ENCODE results near the gene TIGIT.
"Not testable (repeated sequence)": the region's sequence is repeated elsewhere in the genome, so short reads cannot be mapped to it uniquely, and the experiment has no call there.

TIGIT gene

DNA sequence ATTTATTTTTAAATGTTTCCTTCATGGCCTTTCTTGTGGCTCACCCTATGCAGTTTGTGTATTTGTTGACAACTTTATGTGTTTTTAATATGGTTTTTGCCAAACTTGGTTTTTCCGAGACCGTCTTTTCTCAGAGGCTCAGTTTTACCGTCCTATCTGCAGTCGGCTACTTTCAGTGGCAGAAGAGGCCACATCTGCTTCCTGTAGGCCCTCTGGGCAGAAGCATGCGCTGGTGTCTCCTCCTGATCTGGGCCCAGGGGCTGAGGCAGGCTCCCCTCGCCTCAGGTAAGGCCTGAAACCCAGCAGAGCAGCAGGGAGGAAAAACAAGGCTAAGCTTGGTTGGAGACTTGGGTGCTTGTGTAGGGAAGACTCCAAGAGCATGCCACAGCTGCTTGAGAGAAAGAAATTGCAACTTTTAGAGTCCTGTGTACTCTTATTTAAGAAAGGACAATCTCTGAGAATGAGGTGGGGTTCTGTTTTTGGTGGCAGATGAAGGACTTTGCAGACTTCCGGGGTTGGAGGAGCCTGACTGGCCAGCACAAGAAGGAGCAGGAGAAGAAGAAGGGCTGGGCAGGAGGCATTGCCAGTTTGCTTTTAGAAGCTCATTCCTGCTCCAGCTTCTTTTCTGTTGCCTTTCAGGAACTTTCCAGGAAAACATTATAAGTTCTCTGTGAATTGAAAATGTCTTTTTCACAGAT is at the start of gene TIGIT:
Gene TIGIT, plus strand, starts transcription at position 191 of the 698 bp plus-strand sequence. Its CDS starts 34 bp downstream, at position 225.
- DNase-seq (ENCODE audit: low spot score): no peak

DNA sequence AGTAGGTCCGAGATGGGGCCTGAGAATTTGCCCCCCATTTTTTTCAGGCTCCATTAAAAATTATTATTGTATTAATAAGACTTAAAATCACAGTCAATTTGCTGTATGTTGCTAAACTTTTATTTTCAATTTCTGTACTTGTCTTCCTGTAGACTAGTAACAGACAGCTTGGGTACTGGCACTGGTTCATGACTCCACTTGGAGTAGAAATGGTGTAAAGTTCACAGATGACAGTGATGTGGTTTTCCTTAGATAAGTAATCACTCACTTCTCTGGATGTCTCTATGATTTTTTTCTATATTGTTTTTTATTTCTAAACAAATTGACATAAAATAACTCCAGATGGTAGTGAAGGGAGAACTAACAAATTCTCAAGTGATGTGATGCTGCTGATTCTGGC is 40.9 kb upstream of the TIGIT start:
- no peak for DNase-seq (ENCODE audit: low spot score)

DNA sequence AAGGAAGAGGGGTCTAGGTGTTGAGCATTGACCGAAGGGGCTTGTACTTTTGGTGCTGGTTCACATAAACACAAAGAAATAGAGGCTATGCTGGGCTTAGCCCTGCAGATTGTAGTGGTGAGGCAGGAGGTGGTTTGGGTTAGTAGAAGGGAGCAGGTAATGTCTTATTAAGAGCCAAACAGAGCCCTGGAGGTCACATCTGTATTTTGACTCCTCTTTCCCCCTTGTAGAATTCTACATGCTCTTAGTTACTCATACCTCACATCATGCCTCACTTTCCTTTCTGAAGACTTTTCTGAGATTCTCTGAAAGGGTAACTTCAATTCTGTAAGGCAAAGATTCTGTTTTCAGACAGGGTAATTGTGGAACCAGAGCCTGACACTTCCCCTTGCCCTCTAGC is 40.3 kb upstream of the TIGIT start:
- DNase-seq (ENCODE audit: low spot score): no peak

DNA sequence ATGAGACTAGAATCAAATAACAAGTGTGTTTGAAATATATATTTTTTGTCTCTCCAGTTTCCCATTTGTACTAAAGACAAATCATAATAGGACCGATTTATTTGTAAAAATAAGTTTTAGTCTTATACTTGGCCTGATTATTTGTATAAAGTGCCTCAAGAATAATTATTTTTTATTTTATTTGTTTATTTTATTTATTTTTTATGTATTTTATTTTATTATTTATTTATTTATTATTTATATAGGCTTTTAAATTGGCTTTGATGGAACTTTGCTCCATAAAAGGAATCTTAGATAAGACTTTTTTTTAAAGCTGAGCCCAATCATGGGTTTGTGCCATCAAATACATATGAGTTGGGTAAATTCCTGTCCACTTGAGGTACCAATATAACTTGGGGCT is 34.3 kb upstream of the TIGIT start:
- no peak for DNase-seq (ENCODE audit: low spot score)

DNA sequence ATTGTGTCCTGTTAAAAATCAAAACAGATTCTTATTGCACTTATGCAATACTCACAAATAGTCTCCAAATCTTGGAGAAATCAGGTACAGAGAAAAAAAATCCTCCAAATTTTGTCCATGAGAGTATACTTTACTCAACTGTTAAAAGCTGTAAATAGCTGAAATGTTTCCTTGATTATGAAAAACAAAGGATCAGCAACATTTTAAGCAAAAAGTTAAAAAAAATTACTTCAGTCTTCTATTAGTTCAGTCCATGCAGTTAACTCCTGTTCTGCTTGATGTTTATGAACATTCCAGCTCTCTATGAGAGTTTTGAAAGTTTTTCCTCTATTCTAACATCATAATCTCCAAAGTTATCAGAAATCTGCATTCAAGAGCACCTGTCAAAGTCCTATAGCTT is 33.7 kb upstream of the TIGIT start:
- DNase-seq (ENCODE audit: low spot score): no peak

DNA sequence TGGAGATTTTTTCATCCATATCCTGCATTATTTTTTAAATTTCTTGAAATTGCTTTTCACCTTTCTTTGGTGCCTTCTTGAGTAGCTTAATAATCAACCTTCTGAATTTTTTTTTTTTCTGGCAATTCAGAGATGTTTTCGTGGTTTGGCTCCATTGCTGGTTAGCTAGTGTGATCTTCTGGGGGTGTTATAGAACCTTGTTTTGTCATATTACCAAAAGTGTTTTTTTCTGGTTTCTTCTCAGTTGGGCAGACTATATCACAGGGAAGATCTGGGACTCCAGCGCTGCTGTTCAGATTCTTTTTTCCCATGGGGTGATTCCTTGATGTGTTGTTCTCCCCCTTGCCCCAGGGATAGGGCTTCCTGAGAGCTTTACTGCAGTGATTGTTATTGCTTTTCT is 23.8 kb upstream of the TIGIT start:
- DNase-seq (ENCODE audit: low spot score): no peak

DNA sequence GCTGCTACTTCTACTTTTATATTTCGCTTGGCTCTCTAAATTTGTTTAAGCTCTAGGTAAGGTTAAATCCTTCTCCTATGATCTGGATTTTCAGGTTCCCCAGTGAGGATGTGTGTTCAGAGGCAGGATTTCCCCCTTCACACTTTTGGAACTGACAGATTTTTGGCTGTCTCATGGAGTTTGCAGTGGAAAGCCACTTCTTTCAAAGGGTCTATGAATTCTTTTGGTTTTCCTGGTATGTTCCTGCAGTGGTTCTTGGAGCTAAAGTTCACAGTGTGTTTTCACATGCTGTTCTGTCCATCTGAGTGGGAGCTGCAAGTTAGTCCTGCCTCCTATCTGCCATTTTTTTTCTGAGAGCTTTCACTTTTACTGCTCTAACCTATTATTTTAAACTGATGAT is 21.6 kb upstream of the TIGIT start:
- DNase-seq (ENCODE audit: low spot score): no peak

DNA sequence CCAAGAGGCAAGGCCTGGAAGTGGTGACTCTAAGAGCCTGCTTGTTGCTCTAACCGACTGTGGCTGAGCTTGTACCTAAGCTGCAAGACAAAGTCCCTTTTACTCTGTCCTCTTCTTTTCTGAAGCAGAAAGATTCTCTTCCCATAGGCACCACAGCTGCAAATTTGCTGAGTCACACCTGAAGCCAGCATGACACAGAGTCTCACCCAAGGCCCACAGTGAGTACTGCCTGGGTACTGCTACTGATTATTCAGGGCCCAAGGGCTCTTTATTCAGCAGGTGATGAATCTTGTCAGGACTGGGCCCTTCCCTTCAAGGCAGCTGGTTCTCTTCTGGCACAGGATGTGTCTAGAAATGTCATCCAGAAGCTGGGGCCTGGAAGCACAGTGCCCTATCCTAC is 18.9 kb upstream of the TIGIT start:
- DNase-seq (ENCODE audit: low spot score): peak; percentile 75

DNA sequence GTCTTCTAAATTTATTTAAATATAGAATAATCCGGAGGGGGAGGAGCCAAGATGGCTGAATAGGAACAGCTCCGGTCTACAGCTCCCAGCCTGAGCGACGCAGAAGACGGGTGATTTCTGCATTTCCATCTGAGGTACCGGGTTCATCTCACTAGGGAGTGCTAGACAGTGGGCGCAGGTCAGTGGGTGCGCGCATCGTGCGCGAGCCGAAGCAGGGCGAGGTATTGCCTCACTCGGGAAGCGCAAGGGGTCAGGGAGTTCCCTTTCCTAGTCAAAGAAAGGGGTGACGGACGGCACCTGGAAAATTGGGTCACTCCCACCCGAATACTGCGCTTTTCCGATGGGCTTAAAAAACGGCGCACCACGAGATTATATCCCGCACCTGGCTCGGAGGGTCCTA is 17.0 kb upstream of the TIGIT start:
- DNase-seq (ENCODE audit: low spot score): not testable (repeated sequence)

DNA sequence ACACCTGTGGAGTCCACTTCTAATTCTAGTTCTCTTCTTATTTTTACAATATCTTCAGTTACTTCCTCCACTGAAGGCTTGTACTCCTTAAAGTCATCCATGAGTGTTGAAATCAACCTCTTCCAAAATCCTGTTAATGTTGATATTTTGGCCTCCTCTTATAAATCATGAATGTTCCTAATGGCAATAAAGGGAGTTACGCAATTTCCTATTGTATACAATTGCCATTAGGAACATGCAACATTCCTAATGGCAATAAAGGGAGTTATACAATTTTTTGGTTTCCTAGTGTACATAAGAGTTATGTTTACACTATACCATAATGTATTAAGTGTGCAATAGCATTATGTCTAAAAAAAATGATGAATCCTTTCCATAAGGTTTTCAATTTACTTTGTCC is 9.2 kb upstream of the TIGIT start:
- no peak for DNase-seq (ENCODE audit: low spot score)

DNA sequence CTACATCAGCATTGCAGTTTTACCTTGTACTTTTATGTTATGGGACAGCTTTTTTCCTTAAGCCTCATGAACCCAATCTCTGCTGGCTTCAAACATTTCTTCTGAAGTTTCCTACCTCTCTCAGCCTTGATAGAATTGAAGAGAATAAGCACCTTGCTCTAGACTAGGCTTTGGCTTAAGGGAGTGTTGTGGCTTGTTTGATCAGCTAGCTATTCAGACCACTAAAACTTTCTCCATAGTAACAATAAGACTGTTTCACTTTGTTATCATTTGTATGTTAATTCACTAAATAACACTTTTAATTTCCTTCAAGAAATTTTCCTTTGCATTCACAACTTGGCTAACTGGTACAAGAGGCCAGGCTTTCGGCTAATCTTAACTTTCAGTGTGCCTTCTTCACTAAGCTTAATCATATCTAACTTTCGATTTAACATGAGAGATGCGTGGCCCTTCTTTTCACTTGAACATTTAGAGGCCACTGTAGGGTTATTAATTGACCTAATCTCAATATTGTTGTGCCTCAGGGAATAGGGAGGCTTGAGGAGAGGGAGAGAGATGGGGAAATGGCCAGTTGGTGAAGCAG is 8.1 kb upstream of the TIGIT start:
- no peak for DNase-seq (ENCODE audit: low spot score)

DNA sequence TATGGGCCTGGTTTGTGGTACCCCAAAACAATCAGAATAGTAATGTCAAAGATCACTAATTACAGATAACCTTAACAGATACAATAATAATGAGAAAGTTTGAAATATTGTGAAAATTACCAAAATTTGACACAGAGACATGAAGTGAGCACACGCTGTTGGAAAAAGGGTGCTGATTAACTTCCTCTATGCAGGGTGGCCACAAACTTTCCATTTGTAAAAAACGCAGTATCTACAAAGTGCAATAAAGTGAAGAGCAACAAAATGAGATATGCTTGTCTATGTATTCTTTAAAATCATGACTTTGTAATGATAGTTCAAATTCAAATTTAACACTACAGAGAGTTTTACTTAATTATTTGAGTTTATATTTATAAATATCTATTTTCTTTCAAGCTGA is 7.6 kb upstream of the TIGIT start:
- no peak for DNase-seq (ENCODE audit: low spot score)

DNA sequence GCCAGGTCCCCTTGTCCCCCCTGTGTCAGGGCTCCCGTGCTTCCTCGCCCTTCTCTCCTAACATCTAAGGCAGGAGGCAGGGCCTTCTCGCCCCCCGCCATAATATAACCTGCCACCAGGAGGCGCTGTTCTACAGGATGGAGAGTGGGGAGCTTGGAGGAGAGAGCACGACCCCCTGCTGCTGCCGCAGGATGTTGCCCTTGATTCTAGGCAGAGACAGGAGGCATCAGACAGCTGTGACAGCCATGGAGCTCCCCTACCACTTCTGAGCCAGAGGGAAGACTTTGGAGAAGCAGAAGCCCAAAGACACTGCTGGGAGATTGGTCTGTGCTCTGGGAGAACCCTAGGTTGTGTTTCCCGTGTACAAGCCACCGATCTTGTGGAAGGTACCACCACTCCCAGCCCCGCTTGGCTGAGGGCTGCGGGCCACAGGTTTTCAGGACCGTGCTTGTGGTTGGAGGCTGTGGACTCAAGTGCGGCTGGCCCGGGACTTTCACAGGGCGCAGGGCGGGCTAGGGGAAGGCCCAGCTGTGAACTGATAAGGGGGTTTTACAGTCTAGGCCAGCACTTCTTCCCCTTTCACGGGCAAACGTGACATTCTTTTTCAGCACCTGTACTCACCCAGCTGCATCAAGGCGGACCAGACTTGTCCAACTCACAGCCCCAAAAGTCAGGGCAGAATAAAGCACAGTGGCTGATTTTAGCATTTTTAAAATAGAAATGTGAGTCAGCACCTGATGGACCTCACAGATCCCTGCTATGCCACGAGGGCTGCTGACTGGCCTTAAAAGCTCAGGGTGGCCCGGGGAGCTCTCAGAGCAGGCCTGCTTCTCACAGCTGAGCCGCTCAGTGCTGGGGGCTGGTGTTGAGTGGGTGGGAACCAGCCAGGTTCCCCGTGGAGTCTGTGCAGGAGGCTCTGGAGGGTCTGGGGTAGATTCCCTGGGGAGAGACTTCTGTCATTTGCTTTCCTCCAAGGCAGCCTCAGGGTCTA is 2.6 kb upstream of the TIGIT start:
- peak; percentile 53 for DNase-seq (ENCODE audit: low spot score)

DNA sequence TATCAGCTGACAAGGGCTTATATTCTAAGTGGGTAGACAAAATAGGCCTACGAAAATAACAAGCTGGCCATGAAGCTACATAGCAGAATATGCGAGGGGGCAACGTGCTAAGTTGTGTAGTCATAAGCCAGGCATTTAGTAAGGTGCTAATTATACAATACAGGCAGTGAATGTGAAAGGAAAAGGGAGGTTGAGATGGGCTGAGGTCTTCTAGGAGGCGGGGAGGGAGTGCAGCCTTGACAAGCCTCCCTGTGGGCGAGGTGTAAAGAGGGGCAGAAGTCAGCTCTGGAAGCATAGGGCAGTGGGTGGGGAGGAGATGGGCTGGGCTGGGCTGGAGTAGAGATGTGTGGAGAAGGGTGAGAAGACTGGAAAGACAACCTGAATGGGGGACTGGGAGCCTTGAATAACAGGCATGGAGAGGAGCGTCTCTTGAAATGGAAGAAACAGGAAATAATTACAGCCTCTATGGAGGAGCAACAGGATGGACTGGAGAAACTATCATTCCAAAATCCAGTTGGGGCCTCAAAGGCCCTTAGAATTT is 1.2 kb downstream of the TIGIT start:
- no peak for DNase-seq (ENCODE audit: low spot score)

DNA sequence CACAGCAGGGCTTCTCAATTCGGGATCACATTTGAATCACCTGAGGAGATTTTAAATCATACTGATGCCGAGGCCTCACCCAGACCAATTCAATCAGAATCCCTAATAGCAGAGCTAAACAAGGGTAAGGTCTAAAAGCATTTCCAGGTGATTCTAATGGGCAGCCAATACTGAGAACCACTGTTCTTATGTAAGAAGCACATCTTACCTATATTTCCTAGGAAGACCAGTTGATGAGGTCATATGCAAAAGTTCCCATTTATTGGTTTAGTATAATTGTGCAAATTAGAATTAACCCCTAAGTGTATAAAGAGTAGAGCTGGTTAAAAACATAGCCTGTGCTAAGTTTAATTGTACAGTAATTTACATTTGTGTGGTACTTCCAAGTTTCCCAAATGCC is 2.1 kb downstream of the TIGIT start:
- DNase-seq (ENCODE audit: low spot score): no peak

DNA sequence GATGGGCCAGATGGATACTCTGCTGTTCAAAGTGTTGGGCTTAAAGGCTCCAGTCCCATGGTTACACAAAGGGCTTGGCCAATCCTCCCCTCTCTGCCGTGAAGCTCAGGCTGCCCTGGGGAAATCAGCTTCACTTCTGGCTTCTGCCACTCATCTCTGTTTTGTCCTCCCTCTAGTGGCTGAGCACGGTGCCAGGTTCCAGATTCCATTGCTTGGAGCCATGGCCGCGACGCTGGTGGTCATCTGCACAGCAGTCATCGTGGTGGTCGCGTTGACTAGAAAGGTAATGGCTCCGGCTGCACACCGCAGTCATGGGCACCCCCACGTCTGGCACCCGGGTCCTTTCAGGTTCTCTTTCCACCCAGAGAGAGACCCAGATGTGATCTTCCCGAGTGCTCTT is 5.6 kb downstream of the TIGIT start:
- DNase-seq (ENCODE audit: low spot score): peak; percentile 47

DNA sequence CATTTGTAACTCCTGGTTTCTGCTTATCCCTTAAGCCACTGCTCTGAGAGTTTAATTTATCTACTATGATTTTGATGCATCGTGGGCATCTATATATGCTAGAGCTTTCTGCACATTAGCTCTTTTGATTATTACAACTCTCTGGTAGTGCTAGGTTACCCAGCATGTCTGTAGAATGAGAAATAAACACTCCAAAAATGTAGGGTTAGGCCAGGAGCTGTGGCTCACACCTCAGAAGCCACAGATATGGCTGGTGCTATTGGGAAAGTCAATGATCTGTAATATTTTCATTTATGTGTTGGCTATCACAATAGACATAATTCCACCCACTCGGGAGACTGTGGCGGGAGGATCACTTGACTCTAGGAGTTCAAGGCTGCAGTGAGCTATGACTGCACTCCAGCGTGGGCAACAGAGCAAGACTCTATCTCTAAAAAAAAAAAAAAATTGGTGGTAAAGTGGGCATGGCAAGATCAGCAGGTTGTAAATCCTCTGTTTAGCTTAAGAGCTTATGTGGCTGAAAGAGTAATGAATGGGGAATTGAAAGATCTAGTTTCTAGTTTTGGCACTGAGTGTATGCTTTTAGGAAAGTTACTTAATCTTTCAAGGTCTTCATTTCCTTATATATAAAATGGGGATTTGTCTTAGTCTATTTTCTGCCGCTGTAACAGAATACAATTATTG is 6.3 kb downstream of the TIGIT start:
- DNase-seq (ENCODE audit: low spot score): no peak

DNA sequence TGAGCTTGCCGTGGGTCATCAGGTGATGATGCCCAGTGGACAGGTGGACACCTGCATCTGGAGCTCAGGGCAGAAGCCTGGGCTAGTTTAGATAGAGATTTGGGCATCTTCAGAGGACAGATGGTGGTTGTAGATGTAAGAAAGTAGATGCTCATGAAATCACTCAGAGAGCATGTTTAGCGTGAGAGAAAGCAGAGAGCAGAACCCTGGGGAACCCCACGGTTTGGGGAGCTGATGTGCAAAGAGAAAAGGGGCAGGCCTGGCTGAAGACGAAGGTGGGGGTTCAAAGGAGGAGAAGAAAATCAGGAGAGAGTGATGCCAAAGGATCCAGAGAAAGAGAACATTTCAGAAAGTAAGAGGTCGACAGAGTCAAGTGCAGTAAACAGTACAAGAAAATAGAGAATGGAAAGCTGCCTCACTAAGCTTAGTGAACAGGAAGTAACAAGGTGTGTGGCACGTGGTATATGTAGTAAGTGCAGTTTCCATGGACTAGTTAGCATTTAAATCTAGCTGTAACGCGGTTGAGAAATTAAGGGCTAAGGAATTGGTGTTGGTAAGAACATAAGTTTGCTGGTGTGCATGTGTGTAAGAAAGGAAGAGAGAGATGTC is 13.5 kb downstream of the TIGIT start:
- no peak for DNase-seq (ENCODE audit: low spot score)

DNA sequence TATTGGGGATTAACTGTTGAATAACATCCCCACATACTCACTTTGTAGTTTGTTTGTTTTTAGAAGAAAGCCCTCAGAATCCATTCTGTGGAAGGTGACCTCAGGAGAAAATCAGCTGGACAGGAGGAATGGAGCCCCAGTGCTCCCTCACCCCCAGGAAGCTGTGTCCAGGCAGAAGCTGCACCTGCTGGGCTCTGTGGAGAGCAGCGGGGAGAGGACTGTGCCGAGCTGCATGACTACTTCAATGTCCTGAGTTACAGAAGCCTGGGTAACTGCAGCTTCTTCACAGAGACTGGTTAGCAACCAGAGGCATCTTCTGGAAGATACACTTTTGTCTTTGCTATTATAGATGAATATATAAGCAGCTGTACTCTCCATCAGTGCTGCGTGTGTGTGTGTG is 14.0 kb downstream of the TIGIT start:
- DNase-seq (ENCODE audit: low spot score): no peak

DNA sequence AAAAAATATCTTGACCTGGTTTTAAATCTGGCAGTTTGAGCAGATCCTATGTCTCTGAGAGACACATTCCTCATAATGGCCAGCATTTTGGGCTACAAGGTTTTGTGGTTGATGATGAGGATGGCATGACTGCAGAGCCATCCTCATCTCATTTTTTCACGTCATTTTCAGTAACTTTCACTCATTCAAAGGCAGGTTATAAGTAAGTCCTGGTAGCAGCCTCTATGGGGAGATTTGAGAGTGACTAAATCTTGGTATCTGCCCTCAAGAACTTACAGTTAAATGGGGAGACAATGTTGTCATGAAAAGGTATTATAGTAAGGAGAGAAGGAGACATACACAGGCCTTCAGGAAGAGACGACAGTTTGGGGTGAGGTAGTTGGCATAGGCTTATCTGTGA is 14.5 kb downstream of the TIGIT start:
- no peak for DNase-seq (ENCODE audit: low spot score)

DNA sequence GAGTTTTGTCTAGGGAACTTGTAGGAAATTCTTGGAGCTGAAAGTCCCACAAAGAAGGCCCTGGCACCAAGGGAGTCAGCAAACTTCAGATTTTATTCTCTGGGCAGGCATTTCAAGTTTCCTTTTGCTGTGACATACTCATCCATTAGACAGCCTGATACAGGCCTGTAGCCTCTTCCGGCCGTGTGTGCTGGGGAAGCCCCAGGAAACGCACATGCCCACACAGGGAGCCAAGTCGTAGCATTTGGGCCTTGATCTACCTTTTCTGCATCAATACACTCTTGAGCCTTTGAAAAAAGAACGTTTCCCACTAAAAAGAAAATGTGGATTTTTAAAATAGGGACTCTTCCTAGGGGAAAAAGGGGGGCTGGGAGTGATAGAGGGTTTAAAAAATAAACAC is 15.0 kb downstream of the TIGIT start:
- DNase-seq (ENCODE audit: low spot score): no peak

DNA sequence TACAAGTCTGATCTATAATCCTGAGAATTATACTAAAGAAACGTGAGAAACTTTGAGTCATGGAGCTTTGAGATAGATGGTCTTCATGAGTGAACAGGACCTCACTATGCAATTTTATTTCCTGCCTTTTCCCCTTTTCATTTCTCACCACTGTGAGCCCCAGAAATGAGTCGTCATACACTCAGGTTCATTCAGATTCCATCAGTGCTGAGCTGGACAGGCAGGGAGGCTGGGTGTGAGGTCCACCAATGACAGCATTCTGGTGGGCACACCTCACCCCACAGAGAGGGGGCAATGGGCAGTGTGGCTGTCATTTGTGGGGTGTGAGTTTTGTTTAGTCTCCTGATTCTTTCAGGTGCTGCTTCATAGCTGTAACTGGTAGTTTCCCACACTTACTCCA is 16.9 kb downstream of the TIGIT start:
- peak; percentile 64 for DNase-seq (ENCODE audit: low spot score)
